ENCODE results near the gene CEP95. TPM values are rescaled to one million over a fixed set of nuclear protein-coding genes. Genes with fewer than 3 reads are reported as not detected.

The CEP95 gene
- total RNA-seq, 4 donors from 2014 or later, result 6.5 to 18.8 (median 17.7) TPM

DNA sequence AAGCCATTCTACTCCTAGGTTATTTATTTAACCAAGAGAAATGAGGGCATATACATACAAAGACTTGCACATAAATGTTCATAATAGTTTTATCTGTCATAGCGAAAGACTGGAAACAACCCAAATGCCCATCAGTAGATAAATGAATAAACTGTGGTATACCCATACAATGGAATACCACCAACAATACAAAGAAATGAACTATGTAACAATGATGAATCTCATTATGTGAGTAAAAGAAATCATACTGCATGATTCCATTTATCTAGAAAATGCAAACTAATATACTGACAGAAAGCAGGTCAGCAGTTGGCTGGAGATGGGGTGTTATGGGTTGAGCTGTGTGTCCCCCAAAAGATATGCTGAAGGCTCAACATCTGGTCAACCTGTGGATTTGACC, 57.3 kb downstream of the CEP95 start:
- no peak overlapping the region for H3K4me3 ChIP-seq
- no peak overlapping the region for H3K27ac ChIP-seq
- intact Hi-C loops (cut with DNase I; ENCODE audit: low total_unique reads), result no loop called here
- DNase-seq, result no peak
- TF ChIP-seq, protein P1, sequence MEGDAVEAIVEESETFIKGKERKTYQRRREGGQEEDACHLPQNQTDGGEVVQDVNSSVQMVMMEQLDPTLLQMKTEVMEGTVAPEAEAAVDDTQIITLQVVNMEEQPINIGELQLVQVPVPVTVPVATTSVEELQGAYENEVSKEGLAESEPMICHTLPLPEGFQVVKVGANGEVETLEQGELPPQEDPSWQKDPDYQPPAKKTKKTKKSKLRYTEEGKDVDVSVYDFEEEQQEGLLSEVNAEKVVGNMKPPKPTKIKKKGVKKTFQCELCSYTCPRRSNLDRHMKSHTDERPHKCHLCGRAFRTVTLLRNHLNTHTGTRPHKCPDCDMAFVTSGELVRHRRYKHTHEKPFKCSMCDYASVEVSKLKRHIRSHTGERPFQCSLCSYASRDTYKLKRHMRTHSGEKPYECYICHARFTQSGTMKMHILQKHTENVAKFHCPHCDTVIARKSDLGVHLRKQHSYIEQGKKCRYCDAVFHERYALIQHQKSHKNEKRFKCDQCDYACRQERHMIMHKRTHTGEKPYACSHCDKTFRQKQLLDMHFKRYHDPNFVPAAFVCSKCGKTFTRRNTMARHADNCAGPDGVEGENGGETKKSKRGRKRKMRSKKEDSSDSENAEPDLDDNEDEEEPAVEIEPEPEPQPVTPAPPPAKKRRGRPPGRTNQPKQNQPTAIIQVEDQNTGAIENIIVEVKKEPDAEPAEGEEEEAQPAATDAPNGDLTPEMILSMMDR (IDR thresholded peaks at IDR 0.05 in 4 of 5, conservative IDR thresholded peaks at IDR 0.05 in 1 of 5), result no peak
- no peak for ATAC-seq
- no peaks in the 10 kb centered on the region for H3K9me3 ChIP-seq
- no peaks in the 10 kb centered on the region for H3K4me1 ChIP-seq
- no peaks in the 10 kb centered on the region for H3K27me3 ChIP-seq
- in situ Hi-C loops (cut with MboI; ENCODE audit: low sequenced_read_pairs in 4 of 4), result no loop called here
- peaks cover 0 to 40% of the 10 kb centered on the region in 2 donors for H3K36me3 ChIP-seq

DNA sequence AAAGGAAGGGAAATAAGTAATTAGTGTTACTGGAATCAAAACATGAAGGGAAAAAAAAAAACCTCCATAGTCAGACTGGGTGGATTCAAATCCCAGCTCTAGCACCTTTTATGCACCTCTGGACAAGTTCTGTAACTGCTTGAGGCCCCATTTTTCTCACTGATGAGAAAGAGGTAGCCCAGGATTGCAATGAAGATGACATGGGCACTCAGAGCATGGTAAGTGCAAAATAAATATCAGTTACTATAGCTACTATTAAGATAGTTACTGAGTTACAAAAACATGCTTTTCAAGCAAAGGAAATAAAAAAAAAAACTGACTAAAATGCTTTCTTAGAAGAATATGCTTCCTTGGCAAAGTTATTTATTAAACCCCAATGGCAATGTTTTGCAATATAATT, 58.8 kb downstream of the CEP95 start:
- DNase-seq (no peak), ATAC-seq (no peak)
- no peak overlapping the region for H3K27ac ChIP-seq
- TF ChIP-seq POLR2A (IDR thresholded peaks at IDR 0.05), result no peak
- TF ChIP-seq, protein P1 (IDR thresholded peaks at IDR 0.05 in 4 of 5, conservative IDR thresholded peaks at IDR 0.05 in 1 of 5), result no peak
- no peaks in the 10 kb centered on the region for H3K9me3 ChIP-seq
- H3K4me3 ChIP-seq, result no peak overlapping the region
- intact Hi-C loops (cut with DNase I; ENCODE audit: low total_unique reads) (no loop called here), in situ Hi-C loops (cut with MboI; ENCODE audit: low sequenced_read_pairs in 4 of 4) (no loop called here)
- no peaks in the 10 kb centered on the region for H3K4me1 ChIP-seq
- H3K27me3 ChIP-seq, result no peaks in the 10 kb centered on the region
- H3K36me3 ChIP-seq, result peaks cover 0 to 36% of the 10 kb centered on the region in 2 donors

DNA sequence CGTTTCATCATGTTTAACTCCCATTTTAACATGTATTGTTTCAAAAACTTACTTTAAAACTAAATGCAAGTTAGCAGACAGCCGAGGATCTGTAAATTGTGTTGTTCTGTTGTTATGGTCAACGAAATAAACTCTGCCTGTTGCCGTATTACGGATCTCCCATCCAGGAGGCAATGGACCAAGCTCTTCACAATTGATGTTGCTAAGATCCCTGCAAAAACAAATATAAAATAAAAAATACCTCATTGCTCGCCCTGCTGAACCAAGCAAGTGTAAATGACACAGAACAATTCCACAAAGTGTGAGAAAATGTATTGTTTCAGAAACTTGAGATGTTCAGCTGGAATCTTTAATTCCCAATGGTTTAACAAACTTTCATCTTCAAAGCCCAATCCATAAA, 65.0 kb downstream of the CEP95 start:
- TF ChIP-seq, protein P1 (IDR thresholded peaks at IDR 0.05 in 4 of 5, conservative IDR thresholded peaks at IDR 0.05 in 1 of 5), result no peak
- no peak for TF ChIP-seq POLR2A (IDR thresholded peaks at IDR 0.05)
- no peaks in the 10 kb centered on the region for H3K4me1 ChIP-seq
- DNase-seq, result no peak
- in situ Hi-C loops (cut with MboI; ENCODE audit: low sequenced_read_pairs in 4 of 4) (no loop called here), intact Hi-C loops (cut with DNase I; ENCODE audit: low total_unique reads) (no loop called here)
- H3K27ac ChIP-seq, result no peak overlapping the region
- no peak overlapping the region for H3K4me3 ChIP-seq
- no peaks in the 10 kb centered on the region for H3K27me3 ChIP-seq
- H3K36me3 ChIP-seq, result peaks cover 0 to 36% of the 10 kb centered on the region in 2 donors
- no peak for ATAC-seq
- no peaks in the 10 kb centered on the region for H3K9me3 ChIP-seq

DNA sequence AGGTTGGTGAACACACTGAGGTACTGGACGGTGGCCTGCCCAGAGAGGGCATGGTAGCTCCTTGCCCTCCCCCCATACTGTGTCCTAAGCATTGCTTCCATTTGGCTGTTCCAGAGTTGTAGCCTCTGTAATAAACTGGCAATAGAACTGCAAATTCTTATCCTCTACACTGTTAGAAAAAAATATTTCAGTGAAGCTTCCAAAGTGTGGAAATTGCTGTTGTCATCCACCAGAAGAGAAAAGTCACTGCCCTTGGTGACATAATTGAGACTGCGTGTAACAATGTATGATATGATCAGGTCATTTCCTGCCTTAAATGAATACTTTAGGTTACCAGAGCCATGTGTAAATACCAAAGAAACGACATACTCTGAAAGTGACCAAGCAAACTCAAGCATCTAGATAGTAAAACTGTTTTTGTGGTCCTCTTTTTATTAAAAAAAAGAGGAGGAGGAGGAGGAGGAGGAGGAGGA, 65.9 kb downstream of the CEP95 start:
- Histone ChIP-seq H3K27ac (peak overlapping the region in 1 of 4 donors; percentile 25), H3K4me3 (no peak overlapping the region), H3K9me3 (no peaks in the 10 kb centered on the region), H3K4me1 (no peaks in the 10 kb centered on the region), H3K27me3 (no peaks in the 10 kb centered on the region), H3K36me3 (peaks cover 0 to 40% of the 10 kb centered on the region in 2 donors)
- DNase-seq (no peak), ATAC-seq (peak in 1 of 2 donors; percentile 14)
- intact Hi-C loops (cut with DNase I; ENCODE audit: low total_unique reads) (no loop called here), in situ Hi-C loops (cut with MboI; ENCODE audit: low sequenced_read_pairs in 4 of 4) (no loop called here)
- TF ChIP-seq POLR2A (IDR thresholded peaks at IDR 0.05), result no peak
- TF ChIP-seq, protein P1 (IDR thresholded peaks at IDR 0.05 in 4 of 5, conservative IDR thresholded peaks at IDR 0.05 in 1 of 5), result no peak

DNA sequence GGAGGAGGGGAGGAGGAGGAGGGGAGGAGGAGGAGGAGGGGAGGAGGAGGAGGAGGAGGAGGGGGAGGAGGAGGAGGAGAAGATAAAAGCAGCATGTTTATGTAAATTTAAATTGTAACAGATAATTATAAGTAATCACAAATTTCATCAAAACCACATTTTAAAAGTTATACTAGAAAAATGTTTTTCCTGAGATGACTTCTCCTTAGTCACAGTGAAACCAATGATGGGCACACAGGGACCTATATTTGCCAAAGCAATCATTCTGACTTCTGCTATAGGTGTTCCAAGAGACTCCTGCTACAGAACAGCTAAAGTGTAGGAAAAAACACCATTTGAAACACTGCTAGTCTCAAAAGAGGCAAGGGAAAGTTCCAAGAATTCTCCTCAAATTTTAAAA, 66.4 kb downstream of the CEP95 start:
- intact Hi-C loops (cut with DNase I; ENCODE audit: low total_unique reads) (no loop called here), in situ Hi-C loops (cut with MboI; ENCODE audit: low sequenced_read_pairs in 4 of 4) (no loop called here)
- Histone ChIP-seq H3K9me3 (no peaks in the 10 kb centered on the region), H3K36me3 (peaks cover 0 to 43% of the 10 kb centered on the region in 2 donors), H3K4me3 (no peak overlapping the region), H3K27ac (no peak overlapping the region), H3K27me3 (no peaks in the 10 kb centered on the region), H3K4me1 (no peaks in the 10 kb centered on the region)
- ATAC-seq (no peak), DNase-seq (no peak)
- no peak for TF ChIP-seq POLR2A (IDR thresholded peaks at IDR 0.05)
- TF ChIP-seq, protein P1 (IDR thresholded peaks at IDR 0.05 in 4 of 5, conservative IDR thresholded peaks at IDR 0.05 in 1 of 5), result no peak
